HG02938 (cell line): ENCODE measurements around the gene TM9SF3.

Experiments used
- ATAC-seq: cut with Tn5 transposase; IDR thresholded peaks from one replicate; pipeline ENCODE4 v1.9.1; 2021; ENCODE audit warnings: mild to moderate bottlenecking, moderate library complexity; ENCODE audit not compliant: unreplicated experiment

Gene TM9SF3

DNA sequence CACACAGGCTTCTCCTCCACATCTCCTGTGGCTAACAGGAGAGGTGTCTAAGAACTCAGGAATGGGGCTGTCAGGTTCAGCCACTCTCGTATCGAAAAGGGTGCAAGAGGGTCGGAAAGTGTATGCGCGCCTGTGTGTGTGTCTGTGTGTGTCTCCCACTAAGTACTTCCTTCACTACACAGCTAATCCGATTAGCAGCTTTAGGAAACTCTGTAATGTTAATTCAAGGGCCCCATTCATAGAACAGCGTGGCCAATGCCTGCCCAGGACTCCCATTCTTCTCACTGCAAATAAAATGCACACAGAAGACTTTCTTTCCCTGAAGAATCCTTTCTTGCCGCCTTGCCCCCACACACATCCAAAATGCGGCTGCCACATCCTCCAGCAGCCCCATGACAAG, 112.9 kb downstream of the TM9SF3 start:
- ATAC-seq = no peak

DNA sequence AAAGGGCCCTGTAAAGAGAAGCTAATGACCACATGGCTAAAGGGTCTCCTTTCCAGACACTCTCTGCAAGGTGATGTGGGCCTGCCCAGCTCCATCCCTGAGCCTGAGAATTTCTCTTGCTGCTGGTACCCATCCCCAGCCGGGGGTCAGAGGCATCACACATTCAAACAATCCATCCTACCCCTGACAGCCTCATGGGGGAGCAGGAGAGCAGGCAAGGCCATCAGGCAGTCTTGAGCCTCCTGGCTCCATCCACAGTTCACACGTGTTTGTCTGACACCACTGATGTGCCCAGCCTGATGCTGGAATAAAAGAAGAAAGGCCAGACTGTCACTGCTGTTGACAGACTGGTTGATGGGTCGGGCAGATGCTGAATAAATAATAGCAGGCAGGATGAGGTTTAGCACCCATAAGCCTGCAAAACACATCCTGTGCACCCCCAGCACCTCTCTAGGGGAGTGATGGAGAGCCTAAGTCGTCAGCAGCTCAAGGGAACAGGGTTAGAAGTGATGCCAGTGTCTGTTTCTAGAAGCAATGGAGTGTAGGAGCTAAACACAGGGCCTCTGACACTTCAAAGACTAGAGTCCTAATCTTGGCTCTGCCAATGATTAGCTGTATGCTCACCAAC, 116.6 kb downstream of the TM9SF3 start:
- peak; percentile 58 for ATAC-seq

DNA sequence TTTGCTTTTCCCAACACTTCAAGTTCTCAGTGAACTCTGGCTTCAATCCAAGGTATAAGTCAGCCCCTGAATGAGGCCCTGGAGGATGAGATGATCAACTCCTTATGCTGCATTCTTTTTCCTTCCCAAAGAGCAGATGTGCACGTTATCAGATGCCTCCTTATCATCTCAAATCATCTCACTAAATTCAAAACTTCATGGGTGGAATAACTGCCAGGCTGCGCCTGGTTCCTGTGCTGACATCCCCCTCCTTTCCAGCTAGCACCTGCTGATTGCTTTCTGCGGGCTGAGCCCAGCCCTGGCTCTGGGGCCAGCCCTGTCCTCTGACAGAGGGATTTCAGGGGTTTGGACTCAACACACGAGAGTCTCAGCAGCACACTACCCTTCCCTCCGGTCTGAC, 118.0 kb downstream of the TM9SF3 start:
- ATAC-seq = no peak
